Brain pericyte (primary cell): ENCODE measurements around the gene SSH2.
A peak's percentile ranks its signal among the peaks of the same experiment; 100 is the strongest.

Experiments
- DNase-seq: peaks from one replicate; pipeline ENCODE4 v3.0.0-alpha.2; 2012; ENCODE audit warnings: low read depth, low spot score

Gene SSH2

GRCh38 chr17:29613352-29613837, 316.6 kb downstream of the SSH2 start:
- peak; percentile 49 for DNase-seq

GRCh38 chr17:29612404-29613280, 317.4 kb downstream of the SSH2 start:
- DNase-seq: no peak

- DNase-seq: no peak
Observed at GRCh38 chr17:29612094-29612403, 318.0 kb downstream of the SSH2 start.

GRCh38 chr17:29611351-29612093, 318.5 kb downstream of the SSH2 start:
- no peak for DNase-seq

GRCh38 chr17:29610395-29610794, 319.6 kb downstream of the SSH2 start:
- no peak for DNase-seq

- DNase-seq: no peak
Observed at GRCh38 chr17:29608986-29609385, 321.0 kb downstream of the SSH2 start.

GRCh38 chr17:29607557-29608195, 322.4 kb downstream of the SSH2 start:
- DNase-seq: no peak

GRCh38 chr17:29603109-29603674, 326.8 kb downstream of the SSH2 start:
- DNase-seq: no peak

- DNase-seq: no peak
Observed at GRCh38 chr17:29597361-29598172, 332.5 kb downstream of the SSH2 start.

GRCh38 chr17:29596811-29597210, 333.2 kb downstream of the SSH2 start:
- DNase-seq: no peak

GRCh38 chr17:29595943-29596774, 333.9 kb downstream of the SSH2 start:
- no peak for DNase-seq

- no peak for DNase-seq
Observed at GRCh38 chr17:29595107-29595942, 334.7 kb downstream of the SSH2 start.

- DNase-seq: no peak
Observed at GRCh38 chr17:29594519-29595090, 335.4 kb downstream of the SSH2 start.

GRCh38 chr17:29593591-29594518, 336.2 kb downstream of the SSH2 start:
- no peak for DNase-seq

GRCh38 chr17:29592850-29593551, 337.0 kb downstream of the SSH2 start, which contains the start of gene ANKRD13B:
Gene ANKRD13B (plus strand): TSS chr17:29593132. CDS start chr17:29593622, 490 bp downstream.
- no peak for DNase-seq

GRCh38 chr17:29591737-29592608, 338.1 kb downstream of the SSH2 start:
- DNase-seq: peak; percentile 66
